NOMO-1 treated with dmso at 0.1 percent for 144 hours (cell line): ENCODE results near the gene PROX1.

ENCODE experiments used
- DNase-seq: peaks from one replicate; lab custom pipeline; 2025; ENCODE audit not compliant: unreplicated experiment; lab: John Stamatoyannopoulos, UW

The PROX1 gene

DNA sequence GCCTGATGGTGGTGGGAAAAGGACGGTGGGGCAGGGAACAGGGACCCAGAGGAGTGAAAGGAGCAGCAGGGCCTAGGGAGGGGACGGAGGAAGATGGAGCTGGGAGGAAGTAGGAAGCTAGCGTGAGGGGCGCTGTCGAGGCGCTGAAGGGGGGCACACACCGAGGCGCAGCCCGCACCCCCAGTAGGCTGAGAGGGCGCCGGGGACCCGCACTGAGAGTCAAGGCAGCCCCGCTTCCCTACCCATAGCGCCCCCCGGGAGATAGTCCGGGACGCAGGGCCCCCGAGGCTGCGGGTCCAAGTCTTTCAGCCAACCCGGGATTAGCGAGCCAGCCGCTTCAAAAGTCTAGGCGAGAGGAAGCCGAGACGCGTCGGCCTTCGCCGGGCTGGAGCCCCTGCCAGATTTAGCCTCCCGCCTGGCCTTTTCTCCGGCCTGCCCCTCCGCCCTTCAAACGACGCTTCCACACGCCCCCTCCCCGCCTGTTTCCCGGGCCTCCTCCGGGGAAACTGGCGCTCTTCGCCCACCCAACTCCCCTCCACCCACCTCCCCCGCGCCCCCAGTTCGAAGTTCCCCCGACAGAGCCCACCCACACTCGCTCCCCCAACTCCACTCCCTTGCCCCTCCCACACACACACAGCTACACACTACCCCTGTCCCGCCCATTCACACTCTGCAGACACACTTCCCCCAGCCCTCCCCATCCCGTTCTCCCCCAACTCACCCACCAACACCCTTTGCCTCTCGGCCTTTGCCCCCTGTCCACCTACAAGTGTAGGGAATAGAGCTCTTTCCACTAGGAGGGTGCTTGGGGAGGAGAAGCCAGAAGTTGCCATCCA, 7.8 kb upstream of the PROX1 start:
- no peak for DNase-seq

DNA sequence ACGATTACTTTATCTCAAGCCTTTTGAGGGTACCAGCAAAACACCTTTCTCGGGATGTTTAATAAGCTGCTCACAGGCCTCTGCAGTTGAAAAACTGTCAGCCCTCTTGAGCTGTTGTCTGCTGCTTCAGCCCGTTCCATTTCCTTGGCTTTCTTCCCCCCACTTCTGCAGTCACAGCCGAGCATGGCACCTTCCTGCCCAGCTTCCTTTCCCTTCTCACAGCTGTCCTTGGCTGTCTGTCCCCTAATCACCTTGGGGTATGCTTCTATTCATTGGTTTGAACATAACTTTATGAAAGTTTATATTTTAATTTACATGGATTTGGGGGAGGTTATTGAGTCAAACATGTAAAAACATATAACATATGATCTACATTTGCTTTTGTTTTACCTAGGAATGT, 6.9 kb upstream of the PROX1 start:
- DNase-seq: no peak

- DNase-seq: no peak
Observed at GRCh38 chr1:213982289-213982671, 5.5 kb upstream of the PROX1 start.

- no peak for DNase-seq
Observed at GRCh38 chr1:213982672-213983492, 4.9 kb upstream of the PROX1 start.

GRCh38 chr1:213983493-213984386, 4.0 kb upstream of the PROX1 start:
- DNase-seq: no peak

DNA sequence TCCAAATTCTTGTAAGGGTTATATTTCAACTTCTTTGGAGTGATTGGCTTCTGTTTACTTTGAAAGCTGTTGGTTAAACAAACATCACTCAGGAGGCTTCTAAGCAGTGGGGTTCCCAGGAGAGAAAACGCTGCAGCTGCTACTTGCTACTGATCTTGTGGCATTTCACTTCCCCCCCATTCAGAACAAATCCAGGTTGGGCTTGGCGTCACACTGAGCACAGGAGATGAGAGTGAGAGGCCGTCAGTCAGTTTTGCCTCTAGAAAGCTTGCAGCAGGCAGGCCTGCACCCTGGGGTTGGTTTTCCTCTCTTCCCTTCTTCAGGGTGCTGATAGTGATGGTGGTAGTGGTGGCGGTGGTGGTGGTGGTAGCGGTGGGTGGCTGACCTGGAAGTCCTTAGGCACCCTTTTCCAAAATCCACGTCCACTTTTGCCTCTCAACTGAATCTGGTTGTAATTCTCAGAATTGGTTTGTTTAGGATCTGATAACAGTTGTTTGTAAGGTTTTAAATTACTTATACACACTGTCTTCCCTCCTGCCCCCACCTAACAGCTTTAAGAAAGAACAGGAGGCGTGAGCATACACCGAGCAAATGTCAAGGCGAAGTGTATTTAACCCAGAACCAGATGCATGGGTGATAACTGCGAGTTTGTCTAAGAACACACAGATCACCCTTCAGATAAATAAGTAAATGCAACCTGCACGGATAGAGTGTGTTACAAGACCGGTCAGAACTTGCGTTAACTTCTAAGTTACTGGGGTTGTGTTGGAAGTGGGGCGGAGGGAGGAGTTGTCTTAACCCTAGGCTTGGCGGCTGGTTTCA, 3.2 kb upstream of the PROX1 start:
- no peak for DNase-seq

DNA sequence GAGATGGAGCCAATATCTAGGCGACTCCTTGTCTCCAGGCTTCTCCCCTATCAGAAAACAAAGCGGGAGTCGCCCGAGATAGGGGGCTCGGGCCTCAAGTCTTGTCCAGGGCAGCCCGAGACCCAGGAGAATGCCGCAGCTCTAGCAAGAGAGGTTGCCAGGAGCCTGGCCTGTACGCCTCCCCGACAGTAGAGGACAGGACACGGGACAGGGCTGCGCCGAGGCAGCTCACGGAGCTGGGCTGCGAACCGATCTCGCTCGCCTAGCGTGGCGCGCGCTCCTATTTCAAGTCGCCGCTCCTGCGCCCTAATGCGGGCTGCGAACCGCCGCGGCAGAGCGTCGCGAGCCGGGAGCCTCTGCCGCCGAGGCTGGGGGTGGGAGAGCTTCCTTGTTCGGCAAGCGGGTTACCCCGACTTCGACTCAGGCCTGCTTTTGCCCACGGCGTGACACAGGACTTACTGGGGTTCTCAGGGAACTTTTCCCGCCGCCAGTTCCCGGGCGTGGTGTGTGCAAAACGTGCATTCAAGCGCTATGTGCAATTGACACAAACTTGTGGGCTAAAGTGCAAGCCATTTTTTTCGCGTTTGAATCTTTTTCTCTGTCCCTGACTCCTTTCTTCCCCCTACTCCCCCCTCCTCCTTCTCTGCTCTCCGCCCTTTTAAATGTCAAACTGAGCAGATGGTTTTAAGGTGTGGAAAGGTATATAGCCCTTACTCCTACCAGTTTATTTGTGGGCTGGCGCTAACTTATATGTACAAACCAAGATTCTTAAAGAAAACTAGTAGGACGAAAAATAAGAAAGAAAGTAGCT, 2.4 kb upstream of the PROX1 start:
- DNase-seq: no peak

GRCh38 chr1:213986020-213986924, 1.5 kb upstream of the PROX1 start:
- no peak for DNase-seq

DNA sequence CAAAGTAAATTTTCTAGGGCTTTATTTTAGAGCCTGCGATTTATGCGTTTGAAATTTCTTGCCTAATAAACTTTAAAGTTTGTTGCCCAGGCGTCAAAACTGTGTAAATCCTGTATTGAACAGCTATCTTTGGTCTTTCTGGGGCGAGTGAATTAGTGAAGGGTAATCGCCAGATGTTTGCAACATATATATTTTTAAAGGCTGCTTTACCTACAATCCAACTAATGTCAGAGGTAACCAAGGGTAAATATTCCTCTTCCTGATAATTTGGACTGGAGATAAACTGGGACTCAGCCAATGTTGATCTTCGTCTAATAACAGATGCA, 885 bp upstream of the PROX1 start:
- DNase-seq: no peak

GRCh38 chr1:213987422-213987926, 299 bp upstream of the PROX1 start:
- DNase-seq: no peak

GRCh38 chr1:213988507-213989001, 781 bp downstream of the PROX1 start:
- no peak for DNase-seq

GRCh38 chr1:213989002-213989855, 1.5 kb downstream of the PROX1 start:
- DNase-seq: no peak

DNA sequence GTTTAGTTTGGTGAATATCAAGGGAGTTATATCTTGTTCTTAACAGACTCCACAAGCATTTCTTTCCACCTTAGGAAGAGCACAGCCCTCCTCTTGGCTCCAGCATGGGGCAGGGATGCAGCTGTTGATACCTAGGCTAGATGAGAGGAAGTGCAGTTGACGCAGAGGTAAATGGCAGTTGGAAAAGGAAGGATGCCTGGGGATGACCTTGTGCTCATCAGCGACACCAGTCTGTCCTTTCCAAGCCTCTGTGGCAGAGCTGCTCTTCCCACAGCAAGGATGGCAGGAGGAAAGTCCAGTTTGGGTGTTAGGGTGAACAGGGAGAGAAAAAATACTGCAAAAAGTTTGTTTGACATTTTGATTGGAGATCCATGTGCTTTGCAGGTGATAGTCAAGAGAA, 6.2 kb downstream of the PROX1 start:
- DNase-seq: no peak

DNA sequence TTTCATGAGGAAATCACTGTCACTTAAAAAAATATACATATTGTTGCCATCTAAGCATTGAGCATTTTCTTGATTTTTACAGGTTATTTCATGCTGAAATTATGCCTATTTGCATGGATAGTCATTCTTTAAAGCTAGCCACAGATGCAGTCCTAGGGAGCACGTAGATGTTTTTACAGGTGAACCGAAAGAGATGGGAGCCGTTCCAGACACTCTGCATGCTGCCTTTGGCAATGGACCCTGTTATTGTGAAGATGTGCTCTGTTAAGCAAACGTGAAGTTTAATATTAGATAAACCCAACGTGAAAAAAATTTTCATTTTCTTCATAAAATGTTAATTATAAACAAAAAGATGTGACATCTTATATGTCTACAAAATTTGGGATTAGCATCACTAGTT, 7.1 kb downstream of the PROX1 start:
- no peak for DNase-seq

DNA sequence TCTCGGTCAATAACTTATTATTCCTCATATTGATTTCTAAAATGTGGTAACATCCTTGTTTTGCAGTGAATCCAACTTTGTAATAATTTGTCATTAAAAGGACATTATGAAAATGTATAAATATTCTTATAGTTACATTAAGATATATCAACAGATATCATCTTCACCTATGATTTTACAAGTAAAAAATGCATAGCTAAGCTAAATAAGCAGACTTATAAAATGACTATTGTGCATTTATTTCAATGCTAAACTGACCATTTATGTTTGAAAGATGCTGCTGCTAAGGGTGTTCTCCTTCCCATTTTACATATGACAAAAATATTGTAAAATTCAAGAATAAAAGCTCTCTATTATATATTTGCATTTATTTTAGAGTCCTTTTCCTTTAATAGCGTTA, 7.8 kb downstream of the PROX1 start:
- DNase-seq: no peak

GRCh38 chr1:213996320-213997037, 8.7 kb downstream of the PROX1 start:
- no peak for DNase-seq
